ENCODE data around the gene HMOX2. TPM values are rescaled to one million over a fixed set of nuclear protein-coding genes. Genes with fewer than 3 reads are reported as not detected.

HMOX2 gene
- total and polyA plus RNA-seq, 2 donors (not counting 3 experiments of a cell fraction or from before 2014, with no cell fraction given) = 80.7 to 86.3 TPM

Small RNA genes lying within 50 kb of the gene (small RNA-seq; reads per million reads assigned to genes)
- not detected for gene AC012676.2 (ENCODE audit: insufficient read depth, insufficient read length, low read depth, low replicate concordance)

Other genes with a start within 250 kb of the HMOX2 start
- gene SRL, start 234.3 kb upstream of the HMOX2 start, total RNA-seq = 0.14 and 0.29 TPM in 2 replicates
- gene SRL, start 234.3 kb upstream of the HMOX2 start, polyA plus RNA-seq = 0.21 and 0.27 TPM in 2 replicates
- gene TFAP4, start 203.4 kb upstream of the HMOX2 start, total RNA-seq = 11.1 and 12.4 TPM in 2 replicates
- gene TFAP4, start 203.4 kb upstream of the HMOX2 start, polyA plus RNA-seq = 3.0 and 3.4 TPM in 2 replicates
- gene GLIS2, start 160.3 kb upstream of the HMOX2 start, total RNA-seq = 10.1 and 11.3 TPM in 2 replicates
- gene GLIS2, start 160.3 kb upstream of the HMOX2 start, polyA plus RNA-seq = 4.6 and 5.1 TPM in 2 replicates
- gene PAM16, start 125.1 kb upstream of the HMOX2 start, total RNA-seq = 35.8 and 40.0 TPM in 2 replicates
- 67.2 and 76.2 TPM in 2 replicates for gene PAM16, start 125.1 kb upstream of the HMOX2 start, polyA plus RNA-seq
- gene VASN, start 104.5 kb upstream of the HMOX2 start, total RNA-seq = 0.14 and 0.42 TPM in 2 replicates
- gene VASN, start 104.5 kb upstream of the HMOX2 start, polyA plus RNA-seq = 0.41 and 0.57 TPM in 2 replicates
- gene CORO7, start 59.8 kb upstream of the HMOX2 start, total RNA-seq = 70.4 and 72.3 TPM in 2 replicates
- 42.5 and 57.1 TPM in 2 replicates for gene CORO7, start 59.8 kb upstream of the HMOX2 start, polyA plus RNA-seq
- gene DNAJA3, start 50.5 kb upstream of the HMOX2 start, total RNA-seq = 40.6 and 45.4 TPM in 2 replicates
- gene DNAJA3, start 50.5 kb upstream of the HMOX2 start, polyA plus RNA-seq = 29.0 and 33.4 TPM in 2 replicates
- 38.4 and 48.0 TPM in 2 replicates for gene NMRAL1, start 1.8 kb upstream of the HMOX2 start, total RNA-seq
- 84.4 and 101 TPM in 2 replicates for gene NMRAL1, start 1.8 kb upstream of the HMOX2 start, polyA plus RNA-seq
- gene CDIP1, start 62.4 kb downstream of the HMOX2 start, total RNA-seq = 22.4 and 33.9 TPM in 2 replicates
- 37.4 and 47.6 TPM in 2 replicates for gene CDIP1, start 62.4 kb downstream of the HMOX2 start, polyA plus RNA-seq
- not detected in 2 replicates for gene C16orf96, start 79.9 kb downstream of the HMOX2 start, total RNA-seq
- gene C16orf96, start 79.9 kb downstream of the HMOX2 start, polyA plus RNA-seq = not detected in 2 replicates
- 41.6 and 43.8 TPM in 2 replicates for gene UBALD1, start 138.5 kb downstream of the HMOX2 start, total RNA-seq
- 24.8 and 34.6 TPM in 2 replicates for gene UBALD1, start 138.5 kb downstream of the HMOX2 start, polyA plus RNA-seq
- 73.0 and 80.9 TPM in 2 replicates for gene MGRN1, start 148.4 kb downstream of the HMOX2 start, total RNA-seq
- 15.6 and 15.8 TPM in 2 replicates for gene MGRN1, start 148.4 kb downstream of the HMOX2 start, polyA plus RNA-seq
- gene NUDT16L1, start 217.2 kb downstream of the HMOX2 start, total RNA-seq = 22.8 and 24.7 TPM in 2 replicates
- gene NUDT16L1, start 217.2 kb downstream of the HMOX2 start, polyA plus RNA-seq = 53.1 and 65.3 TPM in 2 replicates

All from endothelial cell of umbilical vein (primary cell).